IPS DF 4.7 (cell line): ENCODE results near the gene AUTS2.

ENCODE experiments used
- DNase-seq: peaks from one replicate; pipeline ENCODE4 v3.0.0-alpha.2; 2013; ENCODE audit warnings: low spot score; ENCODE audit errors: extremely low read depth

Gene AUTS2

DNA sequence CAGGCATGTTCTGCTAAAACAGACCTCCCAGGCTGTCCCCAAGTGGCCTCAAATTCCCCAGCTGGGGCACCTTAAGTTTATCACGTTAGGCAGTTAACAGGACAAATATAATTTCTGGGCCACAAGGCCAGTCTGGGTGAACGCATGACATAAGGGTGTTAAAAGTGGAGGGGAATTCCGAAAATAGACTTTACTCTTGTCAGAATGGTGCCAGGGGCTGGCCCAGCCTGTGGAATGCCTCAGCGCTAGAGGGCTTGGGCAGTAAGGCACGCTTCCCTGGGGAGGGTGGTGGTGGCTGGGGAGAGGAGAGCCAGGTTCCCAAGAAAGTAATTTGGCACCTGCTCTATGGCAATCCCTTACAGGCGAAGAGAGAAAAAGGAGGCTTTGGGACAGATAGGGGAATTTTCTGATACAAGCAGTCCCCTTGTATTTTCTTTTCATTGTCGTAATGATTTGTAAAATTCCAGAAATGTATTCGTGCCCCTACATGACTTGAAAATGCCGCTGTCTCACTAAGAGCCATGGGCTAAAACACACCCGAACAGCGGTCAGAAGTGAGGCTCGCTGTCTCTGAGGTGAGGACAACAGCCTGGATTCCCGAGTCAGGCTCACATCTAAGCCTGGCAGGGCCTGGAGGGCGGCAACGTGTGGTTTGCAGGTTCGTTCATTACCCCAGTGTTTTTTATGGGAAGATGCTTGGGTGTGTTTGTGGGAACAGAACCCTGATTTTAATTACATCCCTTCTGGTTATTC, 1070.5 kb downstream of the AUTS2 start:
- DNase-seq, result no peak

DNA sequence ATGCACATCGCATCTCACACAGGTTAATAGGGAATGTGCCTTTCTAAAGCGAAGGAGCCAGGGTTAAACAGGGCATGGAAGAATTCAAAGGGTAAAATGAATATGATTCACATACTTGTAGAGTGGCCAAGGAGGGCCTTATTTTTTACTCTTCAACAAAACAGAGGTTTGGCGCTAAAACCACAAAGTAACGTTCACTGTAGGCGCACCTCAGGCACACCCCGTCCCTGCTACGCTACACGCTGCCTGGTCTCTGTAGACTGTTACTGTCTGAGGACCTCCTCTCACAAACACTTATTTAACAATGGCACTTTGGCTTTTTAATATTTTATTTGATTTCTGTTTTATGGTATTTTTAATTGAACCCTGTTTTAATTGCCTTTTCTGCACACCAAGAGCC, 1071.6 kb downstream of the AUTS2 start:
- no peak for DNase-seq

DNA sequence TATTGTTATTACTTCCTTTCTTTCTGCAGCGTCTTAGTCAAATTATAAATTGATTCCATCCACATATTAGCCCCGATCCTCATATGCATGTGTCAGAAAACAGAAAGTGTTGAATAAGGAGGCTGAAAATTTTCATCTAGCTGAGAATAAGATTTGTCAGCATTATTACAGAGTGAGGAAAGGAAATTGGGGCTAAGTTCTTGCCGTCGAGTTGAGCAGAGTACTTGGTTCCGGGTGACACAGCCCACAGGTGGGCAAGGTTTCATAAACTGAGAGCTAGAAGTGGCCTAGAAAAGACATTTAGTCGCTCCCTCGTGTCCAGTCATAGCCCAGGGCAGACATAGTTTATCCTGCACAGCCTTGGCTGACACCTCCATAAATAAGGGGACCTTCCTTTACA, 1072.0 kb downstream of the AUTS2 start:
- no peak for DNase-seq

DNA sequence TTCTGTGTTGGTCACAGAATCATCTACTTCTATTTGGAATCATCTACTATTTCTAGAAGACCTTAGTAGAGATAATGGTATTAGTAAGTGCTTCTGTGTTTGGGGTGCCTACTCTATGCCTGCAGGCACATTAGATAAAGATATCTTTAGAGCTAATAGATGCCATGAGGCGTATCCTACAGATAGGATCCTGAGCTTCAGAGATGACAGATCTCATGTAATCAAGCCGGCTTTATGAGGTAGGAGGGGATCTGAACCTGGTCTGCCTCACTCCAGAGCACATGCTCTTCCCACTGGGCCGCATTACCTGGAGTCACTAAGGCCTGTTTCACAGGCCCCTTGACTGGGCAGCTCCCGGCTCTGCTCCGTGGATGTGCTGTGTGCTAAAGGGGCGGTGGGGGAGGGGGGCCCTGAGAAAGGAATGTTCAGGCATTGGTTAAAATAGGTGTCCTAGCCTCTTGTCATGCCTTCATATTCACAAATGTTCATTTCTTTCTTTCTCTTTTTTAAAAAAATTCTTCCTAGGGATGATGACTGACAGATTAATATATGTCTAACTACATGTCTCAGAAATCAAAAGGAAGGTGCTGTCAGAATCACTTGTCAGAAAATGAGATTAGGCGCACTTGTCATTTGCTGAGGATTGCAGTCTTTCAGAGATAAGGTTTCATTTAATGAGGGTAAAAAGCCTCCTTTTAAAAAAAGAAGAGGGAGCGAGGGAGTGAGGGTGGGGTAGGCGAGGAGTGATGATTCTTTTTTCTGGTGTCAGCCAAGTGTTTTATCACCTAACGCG, 1075.7 kb downstream of the AUTS2 start:
- no peak for DNase-seq

DNA sequence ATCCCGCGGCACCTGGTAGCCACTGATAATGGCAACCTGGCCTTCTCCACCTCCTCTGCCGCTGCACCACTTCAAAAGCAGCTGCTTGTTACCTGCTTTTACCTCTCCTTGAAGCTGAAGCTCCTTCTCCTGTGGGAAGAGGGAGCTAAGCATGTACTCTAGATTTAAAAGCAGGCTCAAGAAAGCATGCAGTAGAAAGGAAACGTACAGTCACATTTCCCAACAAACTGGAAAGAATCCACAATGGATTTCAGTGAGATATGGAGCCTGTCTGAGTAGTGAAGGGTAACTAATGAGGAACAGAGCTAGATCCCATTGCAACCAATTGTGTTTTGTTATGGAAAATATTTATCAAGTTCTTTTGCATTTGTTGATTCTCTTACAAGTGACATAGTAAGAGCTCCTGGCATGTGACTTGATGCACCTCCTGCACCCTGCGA, 1076.3 kb downstream of the AUTS2 start:
- DNase-seq, result no peak

DNA sequence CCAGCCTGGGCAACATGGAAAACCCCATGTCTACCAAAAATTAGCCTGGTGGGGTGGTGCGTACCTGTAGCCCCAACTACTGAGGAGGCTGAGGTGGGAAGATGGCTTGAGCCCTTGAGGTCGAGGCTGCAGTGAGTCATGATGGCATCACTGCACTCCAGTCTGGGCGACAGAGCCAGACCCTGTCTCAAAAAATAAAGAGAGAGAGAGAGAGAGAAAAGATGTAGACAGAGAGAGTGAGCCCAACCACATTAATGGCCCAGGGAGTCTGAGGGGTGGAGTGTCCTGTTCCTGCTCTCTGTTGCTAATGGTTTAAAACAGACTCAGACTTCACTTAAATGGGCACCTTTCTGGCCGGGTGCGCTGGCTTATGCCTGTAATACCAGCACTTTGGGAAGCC, 1078.0 kb downstream of the AUTS2 start:
- DNase-seq, result no peak

DNA sequence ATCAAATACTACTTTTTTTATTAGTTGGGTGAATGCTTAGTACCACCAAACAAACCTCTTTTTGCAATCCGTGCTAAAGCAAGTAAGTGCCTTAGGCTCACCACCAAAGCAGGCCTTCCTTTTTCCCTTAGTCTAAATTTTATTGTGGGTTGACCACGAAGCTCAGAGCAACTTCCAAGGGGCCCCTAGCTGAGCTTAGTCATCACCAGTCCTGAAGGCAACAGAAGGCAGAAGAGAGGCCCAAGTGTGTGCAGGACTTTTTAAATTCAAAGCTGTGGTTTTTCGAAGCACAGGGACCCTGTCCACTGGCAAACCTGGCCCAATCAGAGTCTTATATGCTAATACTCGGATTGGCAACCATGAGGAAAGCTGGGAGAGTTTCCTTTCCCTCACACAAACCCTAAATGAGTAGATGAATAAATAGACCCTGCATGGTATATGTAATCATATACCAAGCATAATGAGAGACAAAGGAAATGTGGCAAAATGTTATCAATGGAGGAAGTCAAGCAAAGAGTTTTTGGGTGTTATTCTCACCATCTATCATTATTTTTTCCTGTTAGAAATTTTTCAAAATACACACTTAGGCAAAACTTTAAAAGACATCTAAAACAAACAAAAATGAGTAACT, 1080.5 kb downstream of the AUTS2 start:
- DNase-seq, result no peak

DNA sequence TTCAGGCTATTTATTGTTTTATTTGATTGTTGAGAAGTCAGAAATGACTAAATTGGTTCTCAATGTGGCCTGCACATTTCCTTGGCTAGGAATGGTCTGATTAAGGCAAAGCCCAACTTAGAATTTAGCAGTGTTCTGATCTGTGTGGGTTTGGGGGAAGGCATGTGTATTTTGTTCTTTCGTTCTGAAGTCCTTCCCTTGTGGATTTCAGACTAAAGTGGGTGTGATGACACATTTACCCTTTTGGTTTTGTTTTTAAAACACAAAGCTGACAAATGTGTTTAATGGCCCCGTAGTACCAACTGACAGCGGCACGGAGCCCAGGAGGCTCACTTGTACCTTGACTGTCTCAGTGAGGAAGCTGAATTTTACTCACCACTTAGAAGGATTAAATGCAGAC, 1081.4 kb downstream of the AUTS2 start:
- DNase-seq, result no peak

DNA sequence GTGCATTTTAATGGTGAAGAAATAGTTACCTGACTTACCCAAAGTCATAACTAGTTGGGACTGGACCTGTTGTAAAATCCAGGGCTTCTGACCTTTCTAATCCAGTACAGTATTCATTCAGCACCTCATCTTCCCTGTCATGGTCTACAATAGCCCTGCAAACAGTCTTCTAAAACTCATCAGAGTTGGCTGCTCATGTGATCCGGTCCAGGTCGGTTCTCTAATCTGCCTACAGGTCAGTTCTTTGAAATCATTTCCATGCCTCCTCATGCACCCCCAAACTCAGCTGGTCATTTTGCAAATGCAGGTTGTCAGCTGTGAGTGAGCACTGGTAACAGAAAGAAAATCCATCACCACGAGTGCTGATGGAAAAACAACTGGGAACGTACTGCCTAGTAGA, 1082.0 kb downstream of the AUTS2 start:
- no peak for DNase-seq

DNA sequence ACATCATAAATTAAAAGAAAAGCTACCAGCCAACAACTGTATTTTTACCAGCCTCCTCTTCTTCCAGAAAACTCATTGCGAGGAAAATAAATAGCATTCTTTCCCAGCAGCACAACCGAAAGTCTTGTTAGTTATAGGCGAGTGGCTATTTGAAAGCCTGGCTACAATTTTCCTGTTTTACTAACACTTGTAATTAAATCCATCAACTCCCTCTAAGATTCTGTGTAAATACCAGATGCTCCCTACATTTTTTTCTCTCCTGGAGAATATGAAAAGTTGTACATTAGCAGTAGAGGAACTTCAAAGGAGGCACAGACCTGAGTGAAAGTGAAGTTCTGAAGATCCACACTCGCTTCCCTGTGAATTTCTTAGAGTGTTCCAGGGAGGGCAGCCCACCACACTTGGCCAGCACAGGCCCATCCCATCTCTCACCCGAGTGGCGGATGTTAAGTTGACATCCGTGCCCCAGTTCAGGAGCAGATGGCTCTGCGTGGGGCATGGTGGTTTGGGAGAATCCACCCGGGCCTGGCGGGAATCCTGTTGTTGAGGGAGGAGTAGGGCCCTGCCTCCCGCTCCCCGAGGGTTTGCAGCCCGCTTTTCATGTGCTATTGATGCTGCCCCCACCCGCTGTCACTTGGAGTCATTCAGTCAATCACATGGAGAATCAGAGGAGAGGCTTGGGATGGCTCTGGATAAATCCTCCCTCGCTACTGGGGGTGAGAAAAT, 1082.6 kb downstream of the AUTS2 start:
- no peak for DNase-seq

DNA sequence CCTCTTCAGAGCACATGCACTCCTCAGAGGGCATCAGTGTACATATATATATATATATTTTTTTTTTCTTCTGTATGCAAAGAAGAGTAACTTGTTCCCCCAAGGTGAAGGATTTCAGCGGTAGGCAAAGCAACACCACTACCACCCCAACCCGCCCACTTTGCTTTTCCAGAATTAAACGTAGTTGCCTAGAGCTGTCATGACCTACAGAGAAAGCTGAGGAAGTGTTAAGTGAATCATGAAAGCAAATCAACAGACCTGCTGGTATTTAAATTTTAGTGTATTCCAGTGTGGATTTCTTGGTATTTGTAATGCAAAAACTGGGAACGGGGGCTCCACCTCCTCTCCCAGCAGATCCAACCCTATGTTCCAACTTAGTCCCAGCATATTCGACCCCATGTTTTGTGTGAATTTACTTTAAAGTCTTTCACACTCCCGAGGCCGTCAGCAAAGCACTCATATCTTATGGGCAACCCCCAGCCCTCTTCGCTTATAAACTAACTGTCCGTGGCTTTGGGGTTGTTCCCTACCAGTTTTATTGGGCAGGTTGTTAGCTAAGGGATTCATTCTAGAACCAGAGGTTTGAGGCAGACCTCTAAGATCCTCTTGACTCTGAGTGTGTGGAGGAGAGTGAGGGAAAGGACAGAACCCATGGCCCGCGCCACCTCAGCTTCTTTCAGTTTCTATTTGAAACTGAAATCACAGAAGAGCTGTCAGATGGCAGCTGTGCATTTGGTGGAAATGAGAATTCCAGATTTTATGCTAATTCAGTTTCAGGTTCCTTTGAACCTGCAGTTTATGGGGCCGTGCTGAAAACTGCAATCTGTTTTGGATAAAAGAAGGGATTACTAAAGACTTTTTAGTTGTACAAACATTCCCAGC, 1083.4 kb downstream of the AUTS2 start:
- DNase-seq, result no peak

DNA sequence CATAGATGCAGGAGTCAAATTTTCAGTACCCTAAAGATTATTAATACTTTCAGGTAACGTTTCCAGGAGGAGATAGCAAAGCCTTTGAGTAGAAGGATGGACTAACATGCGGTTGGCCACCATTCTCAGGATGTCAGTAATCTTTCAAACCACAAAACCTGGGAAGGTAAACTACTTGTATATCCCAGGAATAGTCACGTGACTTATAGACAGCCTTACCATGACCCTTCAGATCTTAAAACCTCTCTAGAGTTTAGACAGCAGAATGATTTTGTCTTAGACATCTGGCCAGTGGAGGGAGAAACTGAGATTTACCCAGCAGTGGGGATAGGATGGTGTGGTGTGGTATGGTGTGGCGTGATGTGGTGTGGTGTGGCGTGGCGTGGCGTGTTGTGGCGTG, 1085.9 kb downstream of the AUTS2 start:
- no peak for DNase-seq

DNA sequence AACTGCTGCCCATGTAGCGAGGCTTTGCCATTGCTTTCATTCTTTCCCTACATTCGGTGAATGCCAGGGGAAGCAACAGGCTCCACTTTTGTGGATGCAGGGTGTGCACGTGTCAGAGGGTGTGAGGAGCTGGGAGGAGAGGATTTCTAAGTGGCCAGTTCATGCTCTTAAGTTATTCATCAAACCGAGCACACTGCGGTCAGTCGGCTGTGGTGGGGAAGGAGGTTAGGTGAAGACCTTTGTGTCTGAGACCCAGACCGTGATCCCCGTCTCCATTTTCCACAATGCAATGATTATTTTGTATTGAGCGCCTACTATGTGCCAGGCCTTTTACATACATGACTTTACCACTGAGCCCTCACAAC, 1095.0 kb downstream of the AUTS2 start:
- no peak for DNase-seq

DNA sequence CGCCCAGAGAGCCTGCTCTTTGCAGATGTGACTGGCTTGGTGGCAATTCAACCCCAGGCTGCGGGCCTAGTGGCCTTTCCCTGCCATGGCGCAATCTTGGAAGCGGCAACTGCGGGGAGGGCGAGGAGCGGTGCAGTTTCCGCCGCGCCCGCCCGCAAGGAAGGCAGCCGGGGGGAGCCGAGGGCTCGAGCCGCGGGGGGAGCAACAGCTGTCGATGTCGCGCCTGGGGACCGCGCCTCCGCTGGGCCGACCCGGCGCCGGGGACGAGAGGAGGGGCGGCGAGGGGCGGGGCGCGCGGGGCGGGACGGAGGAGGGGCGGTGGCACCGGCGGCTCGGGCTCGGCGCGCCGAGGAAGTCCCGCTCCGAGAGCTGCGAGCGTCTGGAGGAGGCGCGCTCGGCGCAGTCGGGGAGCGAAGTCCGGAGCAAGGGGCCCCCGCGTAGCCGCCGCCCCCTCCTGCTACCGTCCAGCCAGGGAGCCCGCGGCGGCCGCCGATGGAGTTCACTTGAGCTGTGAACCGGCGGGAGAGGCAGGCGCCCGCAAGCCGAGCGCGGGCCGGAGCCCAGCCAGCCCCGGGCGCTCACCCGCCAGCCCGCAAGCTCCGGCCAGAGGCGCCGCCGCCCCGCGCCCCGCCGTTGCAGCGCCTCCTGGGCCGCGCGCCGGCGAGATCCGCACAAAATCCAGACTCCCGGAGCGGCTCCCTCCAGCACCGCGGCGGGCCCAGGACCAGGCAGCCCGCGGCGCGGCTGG, 1095.6 kb downstream of the AUTS2 start:
- no peak for DNase-seq

DNA sequence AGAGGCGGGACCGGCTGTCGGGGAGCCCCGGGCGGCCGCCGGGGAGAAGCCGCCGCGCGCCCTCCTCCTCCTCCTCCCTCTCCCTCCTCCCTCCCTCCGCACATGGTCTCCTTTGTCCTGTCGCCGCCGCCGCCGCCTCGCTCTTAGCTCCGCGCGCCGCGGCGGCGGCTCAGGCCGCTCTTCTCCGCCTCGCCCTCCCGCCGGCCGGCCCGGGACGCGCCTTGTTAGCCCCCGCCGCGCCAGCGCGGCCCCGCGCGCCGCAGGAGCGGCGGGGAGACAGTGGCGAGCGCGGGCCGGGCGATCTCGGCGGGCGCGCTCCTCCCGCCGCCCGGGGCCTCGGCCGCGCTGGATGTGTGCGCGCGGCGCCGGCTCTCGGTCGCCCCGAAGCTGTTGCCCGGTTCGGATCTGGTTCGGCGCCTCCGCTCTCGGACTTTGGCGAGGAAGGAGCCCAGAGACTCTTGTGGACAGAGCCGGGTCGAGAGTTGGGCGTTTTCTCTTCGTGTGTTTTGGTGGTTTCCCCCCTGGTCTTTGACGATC, 1096.2 kb downstream of the AUTS2 start:
- DNase-seq, result no peak

DNA sequence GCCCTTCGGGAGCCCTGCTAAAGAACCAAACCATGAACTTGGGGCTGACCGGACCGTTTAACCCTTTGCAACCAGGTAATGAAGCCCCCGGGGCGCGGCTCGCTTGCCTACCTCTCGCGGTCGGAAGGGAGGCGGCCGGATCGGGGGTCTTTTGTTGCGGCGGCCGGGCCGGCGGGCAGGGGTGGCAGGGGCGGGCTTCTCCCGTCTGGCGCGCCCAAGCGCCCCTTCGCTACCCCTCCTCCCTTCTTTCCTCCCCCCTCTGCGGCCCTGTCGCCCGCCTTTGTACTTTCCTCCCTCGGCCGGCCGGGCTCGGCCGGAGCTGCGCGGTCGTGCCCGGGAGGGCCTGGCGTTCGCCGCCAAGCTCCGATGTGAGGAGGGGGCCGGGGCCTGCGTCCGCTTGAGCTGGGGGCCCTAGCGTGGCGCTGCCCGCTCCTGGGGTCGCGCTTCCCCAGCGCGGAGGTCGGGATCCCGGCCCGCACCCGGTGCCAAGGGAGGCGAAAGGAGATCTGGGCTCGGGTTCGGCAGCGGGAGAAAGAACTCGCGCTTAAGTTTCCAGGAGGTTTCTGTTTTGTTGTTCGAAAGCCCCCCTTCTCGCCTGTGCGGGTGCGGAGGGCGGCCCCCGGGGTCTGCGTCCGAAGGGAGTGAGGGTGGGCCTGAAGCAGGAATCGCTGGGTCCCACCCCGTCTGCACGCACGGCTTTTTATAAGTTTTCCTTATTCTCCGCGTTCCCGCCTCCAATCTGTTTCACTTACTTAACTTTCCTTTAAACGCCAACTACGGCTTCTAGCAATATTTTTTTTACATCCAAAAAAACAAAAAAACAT, 1096.9 kb downstream of the AUTS2 start:
- no peak for DNase-seq

DNA sequence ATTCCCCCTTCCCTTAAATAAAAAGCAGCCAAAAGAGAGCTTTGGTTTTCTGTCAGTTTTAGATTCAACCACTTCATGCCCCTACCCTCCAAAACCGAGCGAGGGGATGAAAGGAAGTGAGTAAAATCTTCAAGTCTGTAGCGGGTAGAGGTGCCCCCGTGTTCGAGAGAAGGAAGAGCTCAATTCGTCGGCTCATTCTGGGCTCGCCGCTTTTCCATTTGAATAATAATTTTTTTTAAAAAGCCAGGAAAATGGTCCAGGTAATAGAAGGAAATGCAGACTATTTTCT, 1097.5 kb downstream of the AUTS2 start:
- DNase-seq, result no peak

DNA sequence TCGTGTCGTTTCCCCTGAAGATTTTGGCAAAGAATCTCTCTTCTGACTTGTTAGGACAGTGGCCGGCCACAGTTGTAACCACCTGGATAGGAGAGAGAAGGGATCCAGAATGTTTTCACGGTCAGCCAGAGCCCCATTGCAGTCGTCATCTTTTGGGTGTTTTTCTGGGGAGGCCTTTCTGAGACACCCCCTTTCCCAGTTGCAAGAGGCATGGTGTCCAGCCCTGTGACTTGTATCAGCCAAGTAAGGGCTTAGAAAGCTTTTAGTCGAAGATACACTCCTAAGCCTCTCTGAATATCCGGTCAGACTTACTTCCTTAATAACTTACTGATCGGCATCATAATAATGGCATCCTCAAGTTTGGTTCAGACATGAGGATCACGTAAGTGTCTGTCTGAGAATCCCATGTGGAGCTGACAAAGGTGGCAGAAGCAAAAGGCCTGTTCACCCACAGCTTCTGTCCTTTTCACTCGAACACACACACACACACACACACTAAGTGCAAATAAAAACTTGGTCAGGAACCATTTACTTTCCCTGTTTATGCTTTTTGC, 1098.0 kb downstream of the AUTS2 start:
- no peak for DNase-seq
